ENCODE measurements around the gene AGBL5.

AGBL5 gene

DNA sequence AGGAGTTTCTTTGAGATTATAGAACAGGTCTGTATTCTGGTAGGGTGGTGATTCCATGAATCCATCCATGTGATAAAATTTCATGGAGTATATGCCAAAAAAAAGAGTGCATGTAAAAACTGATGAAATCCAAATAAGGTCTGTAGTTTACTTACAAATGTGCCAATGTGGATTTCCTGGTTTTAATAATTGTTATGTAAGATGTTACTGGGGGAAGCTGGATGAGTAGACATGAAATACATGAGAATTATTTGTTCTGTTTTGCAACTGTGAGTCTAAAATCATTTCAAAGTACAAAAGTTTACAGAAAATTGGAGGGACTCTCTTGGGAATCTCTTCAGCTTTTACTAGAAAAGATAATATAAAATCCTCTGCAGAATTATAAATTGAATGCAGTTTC, 42.4 kb upstream of the AGBL5 start:
- H3K4me3 ChIP-seq (replicated peaks; ENCODE audit: insufficient read depth, low read length) = no peak overlapping the region
- peaks cover 4% of the 10 kb centered on the region for H3K27me3 ChIP-seq (ENCODE audit: insufficient read depth, poor library complexity, severe bottlenecking)
- DNase-seq (ENCODE audit: low read depth in 1 of 2, low spot score in 1 of 2) = no peak
- TF ChIP-seq, protein P1, sequence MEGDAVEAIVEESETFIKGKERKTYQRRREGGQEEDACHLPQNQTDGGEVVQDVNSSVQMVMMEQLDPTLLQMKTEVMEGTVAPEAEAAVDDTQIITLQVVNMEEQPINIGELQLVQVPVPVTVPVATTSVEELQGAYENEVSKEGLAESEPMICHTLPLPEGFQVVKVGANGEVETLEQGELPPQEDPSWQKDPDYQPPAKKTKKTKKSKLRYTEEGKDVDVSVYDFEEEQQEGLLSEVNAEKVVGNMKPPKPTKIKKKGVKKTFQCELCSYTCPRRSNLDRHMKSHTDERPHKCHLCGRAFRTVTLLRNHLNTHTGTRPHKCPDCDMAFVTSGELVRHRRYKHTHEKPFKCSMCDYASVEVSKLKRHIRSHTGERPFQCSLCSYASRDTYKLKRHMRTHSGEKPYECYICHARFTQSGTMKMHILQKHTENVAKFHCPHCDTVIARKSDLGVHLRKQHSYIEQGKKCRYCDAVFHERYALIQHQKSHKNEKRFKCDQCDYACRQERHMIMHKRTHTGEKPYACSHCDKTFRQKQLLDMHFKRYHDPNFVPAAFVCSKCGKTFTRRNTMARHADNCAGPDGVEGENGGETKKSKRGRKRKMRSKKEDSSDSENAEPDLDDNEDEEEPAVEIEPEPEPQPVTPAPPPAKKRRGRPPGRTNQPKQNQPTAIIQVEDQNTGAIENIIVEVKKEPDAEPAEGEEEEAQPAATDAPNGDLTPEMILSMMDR (IDR thresholded peaks at IDR 0.05; ENCODE audit: insufficient read depth, low read length) = no peak
- TF ChIP-seq SPI1 (IDR thresholded peaks at IDR 0.05; ENCODE audit: borderline replicate concordance, low read depth) (no peak), POLR2AphosphoS5 (IDR thresholded peaks at IDR 0.05; ENCODE audit: low read depth) (no peak), GABPA (IDR thresholded peaks at IDR 0.05; ENCODE audit: low read depth) (no peak)
- TF ChIP-seq, protein P2, sequence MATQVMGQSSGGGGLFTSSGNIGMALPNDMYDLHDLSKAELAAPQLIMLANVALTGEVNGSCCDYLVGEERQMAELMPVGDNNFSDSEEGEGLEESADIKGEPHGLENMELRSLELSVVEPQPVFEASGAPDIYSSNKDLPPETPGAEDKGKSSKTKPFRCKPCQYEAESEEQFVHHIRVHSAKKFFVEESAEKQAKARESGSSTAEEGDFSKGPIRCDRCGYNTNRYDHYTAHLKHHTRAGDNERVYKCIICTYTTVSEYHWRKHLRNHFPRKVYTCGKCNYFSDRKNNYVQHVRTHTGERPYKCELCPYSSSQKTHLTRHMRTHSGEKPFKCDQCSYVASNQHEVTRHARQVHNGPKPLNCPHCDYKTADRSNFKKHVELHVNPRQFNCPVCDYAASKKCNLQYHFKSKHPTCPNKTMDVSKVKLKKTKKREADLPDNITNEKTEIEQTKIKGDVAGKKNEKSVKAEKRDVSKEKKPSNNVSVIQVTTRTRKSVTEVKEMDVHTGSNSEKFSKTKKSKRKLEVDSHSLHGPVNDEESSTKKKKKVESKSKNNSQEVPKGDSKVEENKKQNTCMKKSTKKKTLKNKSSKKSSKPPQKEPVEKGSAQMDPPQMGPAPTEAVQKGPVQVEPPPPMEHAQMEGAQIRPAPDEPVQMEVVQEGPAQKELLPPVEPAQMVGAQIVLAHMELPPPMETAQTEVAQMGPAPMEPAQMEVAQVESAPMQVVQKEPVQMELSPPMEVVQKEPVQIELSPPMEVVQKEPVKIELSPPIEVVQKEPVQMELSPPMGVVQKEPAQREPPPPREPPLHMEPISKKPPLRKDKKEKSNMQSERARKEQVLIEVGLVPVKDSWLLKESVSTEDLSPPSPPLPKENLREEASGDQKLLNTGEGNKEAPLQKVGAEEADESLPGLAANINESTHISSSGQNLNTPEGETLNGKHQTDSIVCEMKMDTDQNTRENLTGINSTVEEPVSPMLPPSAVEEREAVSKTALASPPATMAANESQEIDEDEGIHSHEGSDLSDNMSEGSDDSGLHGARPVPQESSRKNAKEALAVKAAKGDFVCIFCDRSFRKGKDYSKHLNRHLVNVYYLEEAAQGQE (IDR thresholded peaks at IDR 0.05; ENCODE audit: insufficient replicate concordance, low read depth) = no peak
- H3K27ac ChIP-seq (replicated peaks) = no peak overlapping the region

DNA sequence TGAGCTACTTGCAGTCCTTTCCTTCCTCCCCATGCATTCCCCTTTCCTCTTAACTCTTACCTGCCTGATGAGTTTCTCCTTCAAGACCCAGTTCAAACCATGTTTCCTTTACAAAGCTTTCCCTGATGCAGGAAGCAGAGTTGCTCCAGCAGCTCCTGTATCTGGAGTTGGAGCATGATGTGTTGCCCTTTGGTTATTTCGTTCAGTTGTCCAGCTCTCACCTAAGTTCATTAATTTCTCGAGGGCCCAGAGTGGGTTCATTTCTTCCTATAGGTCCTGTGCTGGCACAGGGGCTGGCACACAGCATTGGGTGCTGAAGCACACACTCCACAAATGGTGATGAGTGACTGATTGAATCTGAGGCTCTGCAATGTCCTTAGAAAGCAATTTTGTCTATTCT, 41.8 kb upstream of the AGBL5 start:
- no peak for TF ChIP-seq GABPA (IDR thresholded peaks at IDR 0.05; ENCODE audit: low read depth)
- TF ChIP-seq, protein P2 (IDR thresholded peaks at IDR 0.05; ENCODE audit: insufficient replicate concordance, low read depth) = no peak
- TF ChIP-seq, protein P1 (IDR thresholded peaks at IDR 0.05; ENCODE audit: insufficient read depth, low read length) = no peak
- no peak for TF ChIP-seq POLR2AphosphoS5 (IDR thresholded peaks at IDR 0.05; ENCODE audit: low read depth)
- TF ChIP-seq SPI1 (IDR thresholded peaks at IDR 0.05; ENCODE audit: borderline replicate concordance, low read depth) = no peak
- DNase-seq (ENCODE audit: low read depth in 1 of 2, low spot score in 1 of 2) = no peak
- Histone ChIP-seq H3K4me3 (replicated peaks; ENCODE audit: insufficient read depth, low read length) (no peak overlapping the region), H3K27ac (replicated peaks) (no peak overlapping the region), H3K27me3 (ENCODE audit: insufficient read depth, poor library complexity, severe bottlenecking) (peaks cover 4% of the 10 kb centered on the region)

DNA sequence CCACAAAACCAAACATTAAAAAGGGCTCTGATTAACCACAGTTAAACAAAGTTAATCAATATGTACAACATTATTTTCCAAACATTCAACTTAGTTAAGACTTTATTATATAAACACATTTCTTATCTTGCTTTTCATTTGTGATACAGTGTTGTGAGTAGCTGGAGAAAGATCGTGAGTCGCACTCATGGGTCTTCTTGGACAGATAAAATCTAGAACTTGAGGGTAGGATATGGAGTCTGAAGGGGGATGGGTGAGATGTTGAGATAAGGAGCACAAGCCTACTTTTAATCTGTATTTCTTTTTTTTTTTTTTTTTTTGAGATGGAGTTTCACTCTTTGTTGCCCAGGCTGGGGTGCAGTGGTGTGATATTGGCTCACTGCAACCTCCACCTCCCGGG, 41.3 kb upstream of the AGBL5 start:
- TF ChIP-seq, protein P2 (IDR thresholded peaks at IDR 0.05; ENCODE audit: insufficient replicate concordance, low read depth) = no peak
- no peak for DNase-seq (ENCODE audit: low read depth in 1 of 2, low spot score in 1 of 2)
- Histone ChIP-seq H3K27me3 (ENCODE audit: insufficient read depth, poor library complexity, severe bottlenecking) (peaks cover 4% of the 10 kb centered on the region), H3K4me3 (replicated peaks; ENCODE audit: insufficient read depth, low read length) (no peak overlapping the region), H3K27ac (replicated peaks) (no peak overlapping the region)

DNA sequence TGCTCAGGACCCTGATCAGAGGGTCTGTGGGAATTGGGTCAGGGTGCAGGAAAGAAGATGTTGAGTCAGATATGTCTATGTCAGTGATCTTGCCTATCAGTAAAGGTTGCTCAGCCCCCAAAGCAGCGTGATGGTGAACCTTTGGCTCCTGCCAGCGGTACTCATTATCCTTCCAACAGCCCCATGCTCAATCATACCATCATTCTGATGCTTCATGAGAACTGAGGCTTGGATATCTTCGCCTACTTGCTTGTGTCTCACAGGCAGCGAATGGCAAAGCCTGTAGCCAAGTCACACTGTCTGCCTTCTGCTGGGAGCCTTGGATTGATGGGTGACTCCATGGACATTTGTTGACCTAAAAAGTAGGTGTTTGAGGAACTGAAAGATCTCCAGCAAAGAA, 37.7 kb upstream of the AGBL5 start:
- no peaks in the 10 kb centered on the region for H3K27me3 ChIP-seq (ENCODE audit: insufficient read depth, poor library complexity, severe bottlenecking)
- DNase-seq (ENCODE audit: low read depth in 1 of 2, low spot score in 1 of 2) = no peak
- H3K4me3 ChIP-seq (replicated peaks; ENCODE audit: insufficient read depth, low read length) = no peak overlapping the region
- no peak for TF ChIP-seq GABPA (IDR thresholded peaks at IDR 0.05; ENCODE audit: low read depth)
- TF ChIP-seq POLR2AphosphoS5 (IDR thresholded peaks at IDR 0.05; ENCODE audit: low read depth) = no peak
- TF ChIP-seq, protein P1 (IDR thresholded peaks at IDR 0.05; ENCODE audit: insufficient read depth, low read length) = no peak
- TF ChIP-seq, protein P2 (IDR thresholded peaks at IDR 0.05; ENCODE audit: insufficient replicate concordance, low read depth) = no peak
- no peak overlapping the region for H3K27ac ChIP-seq (replicated peaks)

Data from HL-60 (cell line).